NCI-H446 treated with DMSO at 0.1 percent for 48 hours (cell line): ENCODE results near the gene TNRC6C.
"Not testable (repeated sequence)": the region's sequence is repeated elsewhere in the genome, so short reads cannot be mapped to it uniquely, and the experiment has no call there.

Experiments
- DNase-seq: peaks from one replicate; lab custom pipeline; 2025; lab: John Stamatoyannopoulos, UW

The TNRC6C gene

GRCh38 chr17:77961741-77962140 lies 3.2 kb downstream of the TNRC6C start:
- DNase-seq = no peak

- DNase-seq = no peak
These were observed 3.8 kb downstream of the TNRC6C start for GRCh38 chr17:77962348-77962747.

GRCh38 chr17:77963441-77963840 lies 4.9 kb downstream of the TNRC6C start:
- DNase-seq = peak; percentile 40

- no peak for DNase-seq
These were observed 6.8 kb downstream of the TNRC6C start for GRCh38 chr17:77965352-77965751.

- DNase-seq = no peak
These were observed 8.0 kb downstream of the TNRC6C start for GRCh38 chr17:77966476-77966875.

GRCh38 chr17:77968788-77969187 lies 10.3 kb downstream of the TNRC6C start:
- DNase-seq = no peak

- DNase-seq = not testable (repeated sequence)
These were observed 13.8 kb downstream of the TNRC6C start for GRCh38 chr17:77972271-77972670.

- no peak for DNase-seq
These were observed 15.4 kb downstream of the TNRC6C start for GRCh38 chr17:77973953-77974352.

- DNase-seq = no peak
These were observed 15.9 kb downstream of the TNRC6C start for GRCh38 chr17:77974396-77974795.

GRCh38 chr17:77982430-77982829 lies 23.9 kb downstream of the TNRC6C start:
- not testable (repeated sequence) for DNase-seq

GRCh38 chr17:77990301-77990700 lies 31.8 kb downstream of the TNRC6C start:
- no peak for DNase-seq

GRCh38 chr17:77993735-77994134 lies 35.2 kb downstream of the TNRC6C start:
- not testable (repeated sequence) for DNase-seq

GRCh38 chr17:77995146-77995852 lies 36.8 kb downstream of the TNRC6C start:
- DNase-seq = peak; percentile 44

GRCh38 chr17:77996256-77996655 lies 37.8 kb downstream of the TNRC6C start:
- DNase-seq = no peak

GRCh38 chr17:77999413-78000173 lies 41.1 kb downstream of the TNRC6C start:
- no peak for DNase-seq

- DNase-seq = no peak
These were observed 41.8 kb downstream of the TNRC6C start for GRCh38 chr17:78000341-78000740.

GRCh38 chr17:78001182-78001581 lies 42.7 kb downstream of the TNRC6C start:
- DNase-seq = no peak

GRCh38 chr17:78001612-78002011 lies 43.1 kb downstream of the TNRC6C start:
- DNase-seq = no peak

GRCh38 chr17:78002166-78002565 lies 43.7 kb downstream of the TNRC6C start:
- DNase-seq = no peak

- no peak for DNase-seq
These were observed 47.1 kb downstream of the TNRC6C start for GRCh38 chr17:78005452-78006171.

- no peak for DNase-seq
These were observed 47.8 kb downstream of the TNRC6C start for GRCh38 chr17:78006338-78006737.

- no peak for DNase-seq
These were observed 49.1 kb downstream of the TNRC6C start for GRCh38 chr17:78007647-78008046.

- DNase-seq = no peak
These were observed 52.3 kb downstream of the TNRC6C start for GRCh38 chr17:78010759-78011158.
